Activated CD8-positive, alpha-beta memory T cell treated with anti-CD3 and anti-CD28 coated beads for 36 hours (primary cell): Measurements from ENCODE around the gene DGCR2. TPM values are rescaled to one million over a fixed set of nuclear protein-coding genes. Genes with fewer than 3 reads are reported as not detected.

Source experiments
- CTCF ChIA-PET: fragments of 350-600 bp; sonication (Branson Sonifier 250); formaldehyde crosslinking; loops from one replicate; lab custom pipeline; 2021; ENCODE audit warnings: antibody characterized with exemption; lab: Charles Lee
- POLR2A ChIA-PET: fragments of 350-600 bp; sonication (Branson Sonifier 250); formaldehyde crosslinking; loops from one replicate; lab custom pipeline; 2021; ENCODE audit warnings: antibody characterized with exemption; lab: Charles Lee
- total RNA-seq, 2 experiments: library from RNA; stranded (reverse); gene quantifications; one replicate each; pipeline ENCODE4 v1.2.3, GENCODE V29; 2021

The DGCR2 gene
- total RNA-seq, 2 experiments from 2014 or later: 23.7 to 25.0 TPM

- ChIA-PET CTCF (no interaction called here), POLR2A (no interaction called here)
These were observed 53.4 kb downstream of the DGCR2 start for GRCh38 chr22:19068784-19069271.

- POLR2A ChIA-PET: no interaction called here
- CTCF ChIA-PET: no interaction called here
These were observed 54.4 kb downstream of the DGCR2 start for GRCh38 chr22:19067696-19068348.

- ChIA-PET CTCF (no interaction called here), POLR2A (no interaction called here)
These were observed 55.5 kb downstream of the DGCR2 start for GRCh38 chr22:19066531-19067271.

GRCh38 chr22:19065929-19066328, 56.3 kb downstream of the DGCR2 start:
- CTCF ChIA-PET: no interaction called here

GRCh38 chr22:19065298-19065859, 56.8 kb downstream of the DGCR2 start:
- CTCF ChIA-PET: no interaction called here
- POLR2A ChIA-PET: interaction anchor here (0.6 kb wide), 1 partner anchor 56 kb away, joined by 3 read pairs; no protein-coding TSS in a partner anchor

More at GRCh38 chr22:19065929-19066328, 56.3 kb downstream of the DGCR2 start:
- POLR2A ChIA-PET: interaction anchor here (0.6 kb wide), 1 partner anchor 55 kb away, joined by 3 read pairs; no protein-coding TSS in a partner anchor

GRCh38 chr22:19064354-19065054, 57.7 kb downstream of the DGCR2 start:
- POLR2A ChIA-PET: no interaction called here
- CTCF ChIA-PET: no interaction called here

GRCh38 chr22:19063581-19064353, 58.4 kb downstream of the DGCR2 start:
- POLR2A ChIA-PET: no interaction called here
- CTCF ChIA-PET: no interaction called here

GRCh38 chr22:19062943-19063308, 59.3 kb downstream of the DGCR2 start:
- POLR2A ChIA-PET: no interaction called here
- CTCF ChIA-PET: no interaction called here

- POLR2A ChIA-PET: no interaction called here
- CTCF ChIA-PET: no interaction called here
These were observed 59.9 kb downstream of the DGCR2 start for GRCh38 chr22:19062139-19062942.

GRCh38 chr22:19061471-19062138, 60.6 kb downstream of the DGCR2 start:
- ChIA-PET CTCF (no interaction called here), POLR2A (no interaction called here)

- ChIA-PET POLR2A (no interaction called here), CTCF (no interaction called here)
These were observed 61.7 kb downstream of the DGCR2 start for GRCh38 chr22:19060356-19061009.

- ChIA-PET CTCF (no interaction called here), POLR2A (no interaction called here)
These were observed 62.5 kb downstream of the DGCR2 start for GRCh38 chr22:19059481-19060278.

- POLR2A ChIA-PET: no interaction called here
- CTCF ChIA-PET: interaction anchor here (0.6 kb wide), 1 partner anchor 26 kb away, joined by 3 read pairs; no protein-coding TSS in a partner anchor
These were observed 63.3 kb downstream of the DGCR2 start for GRCh38 chr22:19058713-19059451.

- POLR2A ChIA-PET: no interaction called here
- CTCF ChIA-PET: interaction anchor here (0.6 kb wide), 2 partner anchors 27 to 83 kb away, joined by 3 to 4 read pairs; no protein-coding TSS in a partner anchor
These were observed 64.2 kb downstream of the DGCR2 start for GRCh38 chr22:19057999-19058491.

GRCh38 chr22:19057539-19057938, 64.7 kb downstream of the DGCR2 start:
- ChIA-PET POLR2A (interaction anchor here (0.6 kb wide), 1 partner anchor 260 kb away, joined by 5 read pairs; no protein-coding TSS in a partner anchor), CTCF (interaction anchor here (0.5 to 0.6 kb wide), 2 partner anchors 83 to 333 kb away, joined by 4 read pairs; no protein-coding TSS in a partner anchor)
